Neural progenitor cell (in vitro differentiated cells): ENCODE data around the gene AKAP9.

ENCODE experiments used
- CTCF ChIP-seq: fragments of 200-600 bp; sonication (generic); IDR thresholded peaks from 2 replicates; pipeline ENCODE4 v1.5.1; 2017; ENCODE audit warnings: antibody characterized with exemption, mild to moderate bottlenecking
- EZH2 ChIP-seq: fragments of 200-600 bp; sonication (generic); IDR thresholded peaks from 2 replicates; pipeline ENCODE4 v1.6.1; 2017; ENCODE audit warnings: antibody characterized with exemption, mild to moderate bottlenecking, moderate library complexity
- EZH2phosphoT487 ChIP-seq: fragments of 200-600 bp; sonication (generic); IDR thresholded peaks from 2 replicates; pipeline ENCODE4 v1.6.1; 2017; ENCODE audit warnings: antibody characterized with exemption

GRCh38 chr7:91946549-91946948 is 5.9 kb downstream of the AKAP9 start:
- TF ChIP-seq CTCF (no peak), EZH2 (no peak), EZH2phosphoT487 (no peak)
